ENCODE measurements around the gene KPTN. TPM values are rescaled to one million over a fixed set of nuclear protein-coding genes. Genes with fewer than 3 reads are reported as not detected.

KPTN gene
- total RNA-seq, 1 donor from 2014 or later, result 4.2 TPM

- no peak for DNase-seq
Observed at GRCh38 chr19:47508721-47509120, 24.7 kb upstream of the KPTN start.

DNA sequence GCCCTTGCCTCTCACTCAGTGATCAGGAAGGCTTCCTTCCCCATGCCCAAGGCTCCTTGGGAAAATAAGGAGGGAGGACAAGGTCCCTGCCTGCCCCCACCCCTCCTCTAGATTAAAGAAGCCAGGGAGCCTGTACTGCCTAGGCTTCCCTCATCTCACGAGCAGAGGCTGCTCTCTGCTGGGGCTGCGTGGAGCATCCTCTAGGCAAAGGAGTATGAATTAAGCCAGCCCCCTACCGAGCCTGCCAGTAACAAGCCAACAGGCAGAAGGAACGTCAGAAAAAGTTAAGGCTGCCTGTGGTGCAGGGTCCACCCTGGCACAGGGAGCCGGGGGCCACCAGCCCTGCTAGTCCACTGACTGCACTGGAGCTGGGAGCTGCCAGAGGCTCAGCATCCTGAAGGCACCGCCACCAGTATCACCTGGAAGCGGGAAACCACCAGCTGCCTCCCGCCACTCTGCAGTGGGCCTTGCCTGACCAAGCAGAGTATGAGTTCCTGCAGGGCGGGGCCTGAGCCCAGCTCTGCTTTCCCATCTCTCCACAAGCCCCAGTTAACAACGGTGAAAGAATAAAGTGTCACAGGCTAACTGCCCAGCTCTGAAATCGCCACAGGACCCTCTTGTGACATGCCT lies 24.0 kb upstream of the KPTN start:
- DNase-seq, result peak; percentile 11

DNA sequence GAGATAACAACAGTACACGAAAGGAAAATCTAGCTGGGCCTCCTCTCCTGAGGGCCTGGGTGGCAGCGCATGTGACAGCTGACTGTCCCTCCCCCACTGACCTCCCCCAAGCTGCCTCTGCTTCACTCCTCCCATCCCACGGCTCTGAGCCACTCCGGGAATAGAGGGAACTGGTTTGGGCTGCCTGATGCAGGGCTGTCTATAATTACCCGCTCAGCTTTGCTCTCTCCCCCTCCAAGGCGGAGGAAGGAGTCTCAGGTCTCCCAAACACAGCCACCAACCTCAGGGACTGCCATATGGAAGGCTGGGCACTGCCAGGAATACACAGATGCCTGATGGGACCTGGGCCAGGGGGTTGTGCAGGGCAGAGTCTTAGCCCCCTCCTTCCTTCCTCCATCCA lies 23.0 kb upstream of the KPTN start:
- peak; percentile 78 for DNase-seq

DNA sequence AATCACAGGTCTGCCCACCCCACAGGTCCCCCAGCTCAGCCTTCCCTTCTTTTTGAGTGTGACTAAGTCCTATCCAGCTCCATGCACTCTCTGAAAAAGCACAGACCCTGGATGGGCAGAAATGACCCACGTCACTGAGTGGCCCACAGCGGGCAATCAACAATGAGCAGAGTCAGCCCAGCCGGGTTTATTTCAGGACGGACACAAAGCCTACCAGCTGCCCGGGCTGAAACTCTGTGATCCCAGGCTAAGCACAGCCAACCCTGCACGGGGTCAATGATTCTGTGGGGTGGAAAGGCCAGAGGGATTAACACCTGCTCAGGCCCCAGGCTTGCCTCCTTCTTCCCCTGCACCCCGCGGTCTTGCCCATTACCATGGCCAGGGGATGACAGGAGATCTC lies 22.4 kb upstream of the KPTN start:
- no peak for DNase-seq

DNA sequence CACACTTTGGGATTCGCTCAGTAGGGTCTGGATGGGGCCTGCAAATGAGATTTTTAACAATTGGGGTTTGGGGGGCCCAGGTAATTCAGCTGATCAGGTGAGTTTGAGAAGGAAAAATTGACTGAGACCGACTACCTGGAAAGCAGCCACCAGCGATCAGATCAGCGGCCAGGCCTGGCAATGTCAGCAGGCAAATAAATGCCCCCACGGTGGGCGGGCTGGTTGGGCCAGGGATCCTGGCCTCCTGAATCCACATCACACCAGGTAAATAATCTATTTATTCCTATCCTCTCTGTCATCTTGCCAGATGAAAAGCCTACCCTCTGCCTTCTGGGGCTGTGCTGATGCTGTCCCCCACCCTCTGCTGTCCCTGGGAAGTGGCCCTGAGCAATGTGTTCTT lies 21.5 kb upstream of the KPTN start:
- no peak for DNase-seq

- DNase-seq, result no peak
Observed at GRCh38 chr19:47503826-47504150, 19.8 kb upstream of the KPTN start.

GRCh38 chr19:47503130-47503825 lies 19.3 kb upstream of the KPTN start:
- no peak for DNase-seq

DNA sequence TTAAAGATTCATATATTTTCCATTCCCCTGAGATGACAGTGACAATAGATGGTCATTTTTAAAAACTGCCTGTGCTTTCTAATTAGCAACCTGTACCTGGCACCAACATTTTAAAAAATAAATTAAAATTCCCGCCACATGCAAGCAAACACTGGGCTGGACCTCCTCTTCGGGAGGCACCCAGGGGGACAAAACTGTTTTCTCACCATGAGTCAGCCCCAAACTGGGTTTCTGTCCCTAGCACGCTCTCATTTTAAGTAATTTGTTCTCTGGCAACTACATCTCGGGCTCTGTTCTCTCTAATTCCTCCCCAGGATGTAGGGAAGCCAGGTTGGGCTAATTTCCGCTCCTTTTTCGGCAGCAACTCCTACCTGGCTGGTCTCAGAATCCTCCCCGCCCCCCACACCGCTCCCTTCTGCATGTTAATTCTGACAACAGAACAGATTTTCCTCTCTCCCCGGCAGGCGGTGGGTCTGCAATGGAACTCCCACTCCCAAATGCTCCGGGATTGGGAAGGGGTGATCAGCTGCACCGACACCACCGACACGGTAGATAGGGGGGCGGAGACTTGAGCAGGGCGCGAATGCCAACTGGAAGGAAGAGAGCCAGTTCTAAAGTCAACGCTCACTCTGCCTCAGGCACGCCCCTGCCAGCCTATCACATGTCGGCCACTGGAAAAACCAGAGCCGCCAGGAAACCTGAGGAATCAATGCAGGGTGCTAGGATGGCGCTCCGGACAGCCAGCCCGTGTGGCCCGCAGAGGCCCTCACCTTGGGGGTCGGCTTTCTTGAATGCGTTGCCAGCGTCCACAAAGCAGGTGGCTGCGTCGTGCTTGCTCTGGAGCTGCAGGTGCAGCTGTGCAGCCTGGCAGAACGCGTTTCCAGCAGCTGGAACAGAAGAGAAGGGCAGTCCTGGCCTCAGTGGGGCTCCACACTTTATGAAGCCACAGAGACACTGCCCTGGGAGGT lies 16.1 kb upstream of the KPTN start:
- no peak for DNase-seq

GRCh38 chr19:47499371-47499770 lies 15.4 kb upstream of the KPTN start:
- DNase-seq, result no peak

GRCh38 chr19:47498561-47498960 lies 14.5 kb upstream of the KPTN start:
- DNase-seq, result no peak

DNA sequence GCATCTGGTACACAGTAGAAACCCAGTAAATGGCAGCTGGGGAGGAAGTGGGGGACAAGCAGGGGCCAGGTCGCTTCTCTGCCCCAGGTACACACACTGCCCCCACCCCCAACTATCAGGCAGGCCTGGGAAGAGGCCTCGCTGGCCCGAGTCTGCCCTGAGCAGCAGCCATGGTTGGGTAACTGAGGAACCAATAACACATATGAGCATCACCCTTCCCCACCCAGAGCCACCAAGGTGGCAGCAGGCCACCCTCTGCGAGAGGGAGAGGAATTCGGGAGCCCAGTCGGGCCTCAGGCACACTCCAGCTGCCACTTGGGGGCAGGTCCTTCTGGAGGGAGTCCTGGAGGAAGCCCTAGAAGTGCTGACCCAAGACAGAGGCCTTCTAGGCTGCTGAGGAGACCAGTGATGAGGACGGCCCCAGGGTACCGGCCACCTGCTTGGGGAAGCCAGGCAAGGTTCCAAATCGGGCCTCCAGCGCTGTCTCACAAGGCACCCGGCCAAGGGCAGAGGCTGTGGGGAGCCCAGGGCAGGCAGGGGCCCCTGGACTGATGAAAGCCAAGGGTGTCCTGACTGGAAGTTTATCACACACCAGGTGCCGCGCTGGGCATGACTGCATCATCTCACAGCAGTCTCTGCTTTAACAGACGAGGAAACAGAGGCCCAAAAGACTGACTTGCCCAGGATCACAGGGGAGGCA lies 14.0 kb upstream of the KPTN start:
- no peak for DNase-seq

GRCh38 chr19:47497050-47497766 lies 13.2 kb upstream of the KPTN start:
- peak; percentile 18 for DNase-seq

GRCh38 chr19:47495478-47496372 lies 11.7 kb upstream of the KPTN start:
- no peak for DNase-seq

GRCh38 chr19:47494729-47495128 lies 10.7 kb upstream of the KPTN start:
- DNase-seq, result no peak

DNA sequence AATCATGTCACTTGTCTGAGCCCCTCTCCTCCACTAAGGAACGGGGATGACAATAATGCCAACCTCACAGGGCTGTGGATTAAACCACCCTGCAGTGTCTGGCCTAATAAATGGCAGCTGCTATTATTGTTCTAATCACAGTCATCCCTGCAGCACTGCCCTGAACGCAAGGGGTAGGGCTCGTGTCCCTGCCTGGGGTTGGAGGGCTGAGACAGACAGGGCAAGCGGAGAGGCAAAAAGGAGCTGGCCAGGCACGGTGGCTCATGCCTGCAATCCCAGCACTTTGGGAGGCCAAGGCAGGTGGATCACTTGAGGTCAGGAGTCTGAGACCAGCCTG lies 10.2 kb upstream of the KPTN start:
- no peak for DNase-seq

- DNase-seq, result no peak
Observed at GRCh38 chr19:47493378-47494210, 9.6 kb upstream of the KPTN start.

GRCh38 chr19:47492571-47493377 lies 8.8 kb upstream of the KPTN start:
- peak; percentile 24 for DNase-seq

- DNase-seq, result no peak
Observed at GRCh38 chr19:47492137-47492533, 8.1 kb upstream of the KPTN start.

All from occipital lobe (tissue), 2 donors.